ENCODE results near the gene SLC35F3. TPM values are rescaled to one million over a fixed set of nuclear protein-coding genes. Genes with fewer than 3 reads are reported as not detected.

Gene SLC35F3
- total RNA-seq, 2 experiments from 2014 or later: not detected

GRCh38 chr1:234270093-234270492, 365.6 kb downstream of the SLC35F3 start:
- Histone ChIP-seq H3K9me2 (ENCODE audit: insufficient read depth, low read length) (no peaks in the 10 kb centered on the region), H3K9me3 (ENCODE audit: low read length) (no peaks in the 10 kb centered on the region), H3K4me1 (ENCODE audit: insufficient read depth, low read length, poor library complexity, severe bottlenecking) (no peaks in the 10 kb centered on the region), H3K27ac (ENCODE audit: low read depth, low read length, poor library complexity, severe bottlenecking) (no peak overlapping the region), H2AFZ (ENCODE audit: low read length) (no peak overlapping the region), H4K20me1 (ENCODE audit: insufficient read depth, low read length) (no peaks in the 10 kb centered on the region), H3K4me2 (ENCODE audit: low read length) (no peak overlapping the region), H3K36me3 (ENCODE audit: insufficient read depth, low read length) (no peaks in the 10 kb centered on the region), H3K79me2 (ENCODE audit: insufficient read depth, low read depth, low read length) (no peaks in the 10 kb centered on the region), H3K4me3 (ENCODE audit: low read depth, low read length, poor library complexity, severe bottlenecking) (no peak overlapping the region)
- intact Hi-C loops (cut with micrococcal nuclease; ENCODE audit: unreplicated experiment): no loop called here
- BruUV-seq (replicated peaks): no TSS peak
- CTCF ChIA-PET (ENCODE audit: unreplicated experiment): no interaction called here
- POLR2A ChIA-PET: no interaction called here
- DNase-seq (ENCODE audit: low spot score): no peak
- no peak for TF ChIP-seq CTCF (conservative IDR thresholded peaks at IDR 0.05; ENCODE audit: low read length)
- no peak for TF ChIP-seq EZH2phosphoT487 (IDR thresholded peaks at IDR 0.05; ENCODE audit: borderline replicate concordance, low read depth, low read length)

- no peaks in the 10 kb centered on the region for H3K9me3 ChIP-seq (ENCODE audit: low read length)
- no peaks in the 10 kb centered on the region for H3K4me1 ChIP-seq (ENCODE audit: insufficient read depth, low read length, poor library complexity, severe bottlenecking)
- intact Hi-C loops (cut with micrococcal nuclease; ENCODE audit: unreplicated experiment): no loop called here
- no peak for DNase-seq (ENCODE audit: low spot score)
- H2AFZ ChIP-seq (ENCODE audit: low read length): no peak overlapping the region
- H3K9me2 ChIP-seq (ENCODE audit: insufficient read depth, low read length): no peaks in the 10 kb centered on the region
- ChIA-PET CTCF (ENCODE audit: unreplicated experiment) (no interaction called here), POLR2A (no interaction called here)
- TF ChIP-seq CTCF (conservative IDR thresholded peaks at IDR 0.05; ENCODE audit: low read length) (no peak), EZH2phosphoT487 (IDR thresholded peaks at IDR 0.05; ENCODE audit: borderline replicate concordance, low read depth, low read length) (no peak)
- H3K27ac ChIP-seq (ENCODE audit: low read depth, low read length, poor library complexity, severe bottlenecking): no peak overlapping the region
- BruUV-seq (replicated peaks): no TSS peak
- H3K79me2 ChIP-seq (ENCODE audit: insufficient read depth, low read depth, low read length): no peaks in the 10 kb centered on the region
- no peaks in the 10 kb centered on the region for H3K36me3 ChIP-seq (ENCODE audit: insufficient read depth, low read length)
- no peaks in the 10 kb centered on the region for H4K20me1 ChIP-seq (ENCODE audit: insufficient read depth, low read length)
- no peak overlapping the region for H3K4me3 ChIP-seq (ENCODE audit: low read depth, low read length, poor library complexity, severe bottlenecking)
- no peak overlapping the region for H3K4me2 ChIP-seq (ENCODE audit: low read length)
These were observed 366.2 kb downstream of the SLC35F3 start for GRCh38 chr1:234270581-234271242.

GRCh38 chr1:234271243-234271606, 366.7 kb downstream of the SLC35F3 start:
- H4K20me1 ChIP-seq (ENCODE audit: insufficient read depth, low read length): no peaks in the 10 kb centered on the region
- H3K36me3 ChIP-seq (ENCODE audit: insufficient read depth, low read length): no peaks in the 10 kb centered on the region
- ChIA-PET POLR2A (interaction anchor here (0.8 kb wide), 1 partner anchor 18 kb away, joined by 3 read pairs; no protein-coding TSS in a partner anchor), CTCF (ENCODE audit: unreplicated experiment) (no interaction called here)
- no peak for TF ChIP-seq CTCF (conservative IDR thresholded peaks at IDR 0.05; ENCODE audit: low read length)
- H3K4me1 ChIP-seq (ENCODE audit: insufficient read depth, low read length, poor library complexity, severe bottlenecking): no peaks in the 10 kb centered on the region
- intact Hi-C loops (cut with micrococcal nuclease; ENCODE audit: unreplicated experiment): no loop called here
- no TSS peak for BruUV-seq (replicated peaks)
- H3K79me2 ChIP-seq (ENCODE audit: insufficient read depth, low read depth, low read length): no peaks in the 10 kb centered on the region
- H3K9me3 ChIP-seq (ENCODE audit: low read length): no peaks in the 10 kb centered on the region
- H3K4me2 ChIP-seq (ENCODE audit: low read length): no peak overlapping the region
- no peaks in the 10 kb centered on the region for H3K9me2 ChIP-seq (ENCODE audit: insufficient read depth, low read length)
- H2AFZ ChIP-seq (ENCODE audit: low read length): no peak overlapping the region
- DNase-seq (ENCODE audit: low spot score): no peak
- H3K4me3 ChIP-seq (ENCODE audit: low read depth, low read length, poor library complexity, severe bottlenecking): no peak overlapping the region
- H3K27ac ChIP-seq (ENCODE audit: low read depth, low read length, poor library complexity, severe bottlenecking): no peak overlapping the region
